C4-2B (cell line): ENCODE data around the gene CT45A3.
"Not testable (repeated sequence)": the region's sequence is repeated elsewhere in the genome, so short reads cannot be mapped to it uniquely, and the experiment has no call there.

Source experiments
- H3K27ac ChIP-seq: fragments of 450-650 bp; 2 replicates; pipeline ENCODE4 v1.5.1; 2017
- CTCF ChIP-seq: fragments of 450-650 bp; conservative IDR thresholded peaks from 2 replicates; pipeline ENCODE4 v1.5.1; 2017; ENCODE audit warnings: mild to moderate bottlenecking
- ZFX ChIP-seq: fragments of 450-650 bp; IDR thresholded peaks from 2 replicates; pipeline ENCODE4 v1.6.1; 2017

CT45A3 gene

GRCh38 chrX:135768091-135768490, at the start of gene CT45A3:
Gene CT45A3, minus strand, starts transcription at chrX:135768191. Its CDS starts 3,747 bp downstream, at chrX:135764444.
- not testable (repeated sequence) for H3K27ac ChIP-seq

GRCh38 chrX:135802687-135803086, 34.7 kb upstream of the CT45A3 start, which contains the start of gene CT45A6:
Gene CT45A6, minus strand, starts transcription at chrX:135802787. Its CDS starts 3,794 bp downstream, at chrX:135798993.
- H3K27ac ChIP-seq = not testable (repeated sequence)

GRCh38 chrX:135785403-135785802, 17.4 kb upstream of the CT45A3 start, which contains the start of gene CT45A5:
Gene CT45A5, minus strand, starts transcription at chrX:135785503. Its CDS starts 3,774 bp downstream, at chrX:135781729.
- H3K27ac ChIP-seq = not testable (repeated sequence)

- H3K27ac ChIP-seq = not testable (repeated sequence)
Measured at GRCh38 chrX:135744739-135745138, 23.3 kb downstream of the CT45A3 start.

- H3K27ac ChIP-seq = peak overlapping the region; percentile 83
- TF ChIP-seq CTCF (no peak), ZFX (no peak)
Measured at GRCh38 chrX:135741192-135741715, 26.7 kb downstream of the CT45A3 start.

GRCh38 chrX:135740681-135741149, 27.3 kb downstream of the CT45A3 start:
- TF ChIP-seq CTCF (peak; percentile 85), ZFX (no peak)
- H3K27ac ChIP-seq = peak overlapping the region; percentile 83

GRCh38 chrX:135737366-135738071, 30.5 kb downstream of the CT45A3 start:
- no peak overlapping the region for H3K27ac ChIP-seq
- TF ChIP-seq ZFX (no peak), CTCF (peak; percentile 25)

- H3K27ac ChIP-seq = not testable (repeated sequence)
Measured at GRCh38 chrX:135734666-135735065, 33.3 kb downstream of the CT45A3 start.

GRCh38 chrX:135713795-135714194, 54.2 kb downstream of the CT45A3 start:
- H3K27ac ChIP-seq = no peak overlapping the region
- no peak for TF ChIP-seq ZFX

GRCh38 chrX:135713183-135713689, 54.8 kb downstream of the CT45A3 start, which contains the start of gene CT45A1:
Gene CT45A1, plus strand, starts transcription at chrX:135713639. Its CDS starts 5,302 bp downstream, at chrX:135718941.
- peak; percentile 49 for TF ChIP-seq CTCF
- not testable (repeated sequence) for H3K27ac ChIP-seq
